Measurements from ENCODE around the gene CYLD.
A peak's percentile ranks its signal among the peaks of the same experiment; 100 is the strongest.

CYLD gene

DNA sequence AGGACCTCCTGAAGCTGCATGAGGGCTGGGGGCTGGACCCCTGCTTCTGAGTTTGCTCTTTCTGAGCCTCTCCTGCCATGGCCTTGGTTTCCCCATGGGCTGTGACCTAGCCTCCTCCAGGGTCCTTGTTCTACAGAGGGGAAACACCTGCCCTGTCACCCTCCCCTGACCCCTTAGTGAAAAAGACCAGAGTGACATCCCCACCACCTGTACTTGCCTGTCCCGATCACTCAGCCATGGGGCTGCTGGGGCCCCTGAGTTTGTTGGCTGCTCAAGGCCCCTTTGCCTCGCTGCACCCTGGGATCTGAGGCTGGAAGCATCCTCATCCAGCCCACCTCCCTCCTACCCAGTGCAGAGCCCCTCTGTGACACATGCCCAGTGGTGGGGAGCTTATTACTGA is 47.7 kb upstream of the CYLD start (continued):
- TF ChIP-seq BCL11B (tag by site-specific recombination; IDR thresholded peaks at IDR 0.05; ENCODE audit: low read depth) = no peak
- no peak for TF ChIP-seq ZFP41 (tag by site-specific recombination; IDR thresholded peaks at IDR 0.05; ENCODE audit: borderline replicate concordance)
- no peak for TF ChIP-seq ZNF707 (tag by site-specific recombination; IDR thresholded peaks at IDR 0.05)
- TF ChIP-seq GFI1B (tag by site-specific recombination; IDR thresholded peaks at IDR 0.05) = no peak
- no peak for TF ChIP-seq ZNF621 (tag by site-specific recombination; IDR thresholded peaks at IDR 0.05)

DNA sequence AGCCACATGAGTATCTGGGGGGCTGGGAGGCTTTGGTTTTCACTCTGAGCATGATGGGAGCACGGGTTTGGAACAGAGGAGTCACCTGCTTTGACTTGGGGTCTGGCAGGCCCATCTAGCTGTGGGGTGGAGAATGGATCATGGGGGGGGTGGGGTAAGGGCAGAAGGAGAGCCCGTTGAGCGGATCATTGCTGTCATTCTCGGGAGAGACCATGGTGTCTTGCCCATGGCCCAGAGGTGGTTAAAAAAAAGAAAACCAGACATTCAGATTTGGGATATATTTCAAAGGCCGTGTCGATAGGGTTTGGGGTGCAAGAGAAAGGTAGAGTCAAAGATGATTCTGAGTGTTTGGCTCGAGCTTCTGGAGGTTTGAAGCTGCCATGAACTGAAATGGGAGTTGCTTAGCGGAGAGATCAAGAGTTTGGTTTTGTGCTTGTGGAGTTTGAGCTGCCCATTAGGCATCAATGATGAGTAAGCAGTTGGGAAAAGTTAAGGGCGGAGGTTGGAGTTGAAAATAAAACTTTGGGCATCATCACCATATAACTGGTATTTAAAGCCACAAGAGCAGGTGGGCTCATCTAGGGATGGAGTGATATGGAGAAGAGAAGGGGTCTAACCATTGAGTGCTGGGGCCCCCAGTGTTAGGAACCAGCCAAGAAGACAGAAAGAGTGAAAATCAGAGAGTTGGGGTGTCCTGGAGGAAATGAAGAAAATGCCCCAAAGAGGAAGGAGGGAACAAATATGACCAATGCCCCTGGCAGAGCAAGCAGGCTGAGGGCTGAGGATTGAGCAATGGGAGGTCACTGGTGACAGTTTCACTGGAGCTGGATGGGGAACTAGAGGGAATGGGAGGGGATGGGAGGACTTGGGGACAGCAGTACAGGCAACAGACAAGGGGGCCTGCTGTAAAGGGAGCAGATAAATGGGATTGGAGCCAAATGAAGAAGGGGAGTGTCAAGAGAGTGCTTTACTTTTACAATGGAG is 46.6 kb upstream of the CYLD start:
- POLR2A ChIA-PET = no interaction called here
- Histone ChIP-seq H3K9me3 (ENCODE audit: control insufficient read depth, insufficient read depth, low read depth, low read length) (no peaks in the 10 kb centered on the region), H3K4me1 (ENCODE audit: control insufficient read depth, insufficient read depth, low read length) (no peaks in the 10 kb centered on the region), H3K27ac (ENCODE audit: extremely low read depth, low read depth, low read length) (no peak overlapping the region), H3K4me3 (ENCODE audit: low read depth, low read length) (no peak overlapping the region), H3K36me3 (ENCODE audit: control insufficient read depth in 2 of 2, insufficient read depth in 1 of 2, low read length in 2 of 2) (no peaks in the 10 kb centered on the region)
- CTCF ChIA-PET = interaction anchor here (0.6 to 1.2 kb wide), 2 partner anchors 30 to 341 kb away, joined by 3 to 4 read pairs; no protein-coding TSS in a partner anchor
- TF ChIP-seq ZNF416 (tag by site-specific recombination; IDR thresholded peaks at IDR 0.05) (no peak), ZNF341 (tag by site-specific recombination; IDR thresholded peaks at IDR 0.05; ENCODE audit: low read depth) (no peak)
- TF ChIP-seq, protein P1, sequence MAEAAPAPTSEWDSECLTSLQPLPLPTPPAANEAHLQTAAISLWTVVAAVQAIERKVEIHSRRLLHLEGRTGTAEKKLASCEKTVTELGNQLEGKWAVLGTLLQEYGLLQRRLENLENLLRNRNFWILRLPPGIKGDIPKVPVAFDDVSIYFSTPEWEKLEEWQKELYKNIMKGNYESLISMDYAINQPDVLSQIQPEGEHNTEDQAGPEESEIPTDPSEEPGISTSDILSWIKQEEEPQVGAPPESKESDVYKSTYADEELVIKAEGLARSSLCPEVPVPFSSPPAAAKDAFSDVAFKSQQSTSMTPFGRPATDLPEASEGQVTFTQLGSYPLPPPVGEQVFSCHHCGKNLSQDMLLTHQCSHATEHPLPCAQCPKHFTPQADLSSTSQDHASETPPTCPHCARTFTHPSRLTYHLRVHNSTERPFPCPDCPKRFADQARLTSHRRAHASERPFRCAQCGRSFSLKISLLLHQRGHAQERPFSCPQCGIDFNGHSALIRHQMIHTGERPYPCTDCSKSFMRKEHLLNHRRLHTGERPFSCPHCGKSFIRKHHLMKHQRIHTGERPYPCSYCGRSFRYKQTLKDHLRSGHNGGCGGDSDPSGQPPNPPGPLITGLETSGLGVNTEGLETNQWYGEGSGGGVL (tag by site-specific recombination; IDR thresholded peaks at IDR 0.05) = peak; percentile 56; the same call in 1 of the 2 replicates

DNA sequence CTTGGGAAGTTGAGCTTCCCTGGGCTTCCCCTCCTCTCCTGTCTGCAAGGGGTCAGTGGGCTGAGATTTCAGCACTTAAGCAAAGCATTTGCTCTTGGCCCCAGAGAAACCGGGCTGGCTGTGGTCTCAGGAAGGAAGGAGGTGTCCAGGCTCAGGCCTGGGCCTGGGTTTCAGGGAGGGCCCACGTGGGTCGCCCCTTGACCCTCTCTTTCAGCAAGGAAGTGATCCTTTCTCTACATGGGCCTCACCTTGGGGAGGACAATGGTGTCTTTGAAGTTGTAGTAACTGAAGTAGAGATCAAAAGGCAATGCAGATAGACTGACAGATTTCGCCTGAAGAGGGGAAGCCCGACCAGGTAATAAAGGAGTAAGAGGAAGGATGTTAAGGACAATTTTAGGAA is 45.8 kb upstream of the CYLD start:
- Histone ChIP-seq H3K4me1 (ENCODE audit: control insufficient read depth, insufficient read depth, low read length) (no peaks in the 10 kb centered on the region), H3K36me3 (ENCODE audit: control insufficient read depth in 2 of 2, insufficient read depth in 1 of 2, low read length in 2 of 2) (no peaks in the 10 kb centered on the region), H3K9me3 (ENCODE audit: control insufficient read depth, insufficient read depth, low read depth, low read length) (no peaks in the 10 kb centered on the region), H3K4me3 (ENCODE audit: low read depth, low read length) (no peak overlapping the region), H3K27ac (ENCODE audit: extremely low read depth, low read depth, low read length) (no peak overlapping the region)
- ChIA-PET POLR2A (no interaction called here), CTCF (interaction anchor here (0.6 kb wide), 1 partner anchor 365 kb away, joined by 3 read pairs; no protein-coding TSS in a partner anchor)
- no peak for TF ChIP-seq HOXA7 (CRISPR knock-in tag; IDR thresholded peaks at IDR 0.05; ENCODE audit: borderline replicate concordance)
- TF ChIP-seq ZNF830 (tag by site-specific recombination; IDR thresholded peaks at IDR 0.05; ENCODE audit: low read depth) = no peak
- TF ChIP-seq ZSCAN16 (tag by site-specific recombination; IDR thresholded peaks at IDR 0.05) = no peak
- TF ChIP-seq ZNF174 (tag by site-specific recombination; IDR thresholded peaks at IDR 0.05) = no peak
- TF ChIP-seq ZNF510 (tag by site-specific recombination; IDR thresholded peaks at IDR 0.05; ENCODE audit: insufficient replicate concordance) = no peak
- TF ChIP-seq, protein P2, sequence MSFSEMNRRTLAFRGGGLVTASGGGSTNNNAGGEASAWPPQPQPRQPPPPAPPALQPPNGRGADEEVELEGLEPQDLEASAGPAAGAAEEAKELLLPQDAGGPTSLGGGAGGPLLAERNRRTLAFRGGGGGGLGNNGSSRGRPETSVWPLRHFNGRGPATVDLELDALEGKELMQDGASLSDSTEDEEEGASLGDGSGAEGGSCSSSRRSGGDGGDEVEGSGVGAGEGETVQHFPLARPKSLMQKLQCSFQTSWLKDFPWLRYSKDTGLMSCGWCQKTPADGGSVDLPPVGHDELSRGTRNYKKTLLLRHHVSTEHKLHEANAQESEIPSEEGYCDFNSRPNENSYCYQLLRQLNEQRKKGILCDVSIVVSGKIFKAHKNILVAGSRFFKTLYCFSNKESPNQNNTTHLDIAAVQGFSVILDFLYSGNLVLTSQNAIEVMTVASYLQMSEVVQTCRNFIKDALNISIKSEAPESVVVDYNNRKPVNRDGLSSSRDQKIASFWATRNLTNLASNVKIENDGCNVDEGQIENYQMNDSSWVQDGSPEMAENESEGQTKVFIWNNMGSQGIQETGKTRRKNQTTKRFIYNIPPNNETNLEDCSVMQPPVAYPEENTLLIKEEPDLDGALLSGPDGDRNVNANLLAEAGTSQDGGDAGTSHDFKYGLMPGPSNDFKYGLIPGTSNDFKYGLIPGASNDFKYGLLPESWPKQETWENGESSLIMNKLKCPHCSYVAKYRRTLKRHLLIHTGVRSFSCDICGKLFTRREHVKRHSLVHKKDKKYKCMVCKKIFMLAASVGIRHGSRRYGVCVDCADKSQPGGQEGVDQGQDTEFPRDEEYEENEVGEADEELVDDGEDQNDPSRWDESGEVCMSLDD (tag by site-specific recombination; IDR thresholded peaks at IDR 0.05) = no peak
- no peak for TF ChIP-seq ZNF23 (tag by site-specific recombination; IDR thresholded peaks at IDR 0.05; ENCODE audit: borderline replicate concordance)
- TF ChIP-seq SP2 (tag by site-specific recombination; IDR thresholded peaks at IDR 0.05) = no peak
- TF ChIP-seq, protein P3, sequence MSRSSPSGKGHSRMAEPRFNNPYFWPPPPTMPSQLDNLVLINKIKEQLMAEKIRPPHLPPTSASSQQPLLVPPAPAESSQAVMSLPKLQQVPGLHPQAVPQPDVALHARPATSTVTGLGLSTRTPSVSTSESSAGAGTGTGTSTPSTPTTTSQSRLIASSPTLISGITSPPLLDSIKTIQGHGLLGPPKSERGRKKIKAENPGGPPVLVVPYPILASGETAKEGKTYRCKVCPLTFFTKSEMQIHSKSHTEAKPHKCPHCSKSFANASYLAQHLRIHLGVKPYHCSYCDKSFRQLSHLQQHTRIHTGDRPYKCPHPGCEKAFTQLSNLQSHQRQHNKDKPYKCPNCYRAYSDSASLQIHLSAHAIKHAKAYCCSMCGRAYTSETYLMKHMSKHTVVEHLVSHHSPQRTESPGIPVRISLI (tag by site-specific recombination; IDR thresholded peaks at IDR 0.05) = no peak
- TF ChIP-seq, protein P4, sequence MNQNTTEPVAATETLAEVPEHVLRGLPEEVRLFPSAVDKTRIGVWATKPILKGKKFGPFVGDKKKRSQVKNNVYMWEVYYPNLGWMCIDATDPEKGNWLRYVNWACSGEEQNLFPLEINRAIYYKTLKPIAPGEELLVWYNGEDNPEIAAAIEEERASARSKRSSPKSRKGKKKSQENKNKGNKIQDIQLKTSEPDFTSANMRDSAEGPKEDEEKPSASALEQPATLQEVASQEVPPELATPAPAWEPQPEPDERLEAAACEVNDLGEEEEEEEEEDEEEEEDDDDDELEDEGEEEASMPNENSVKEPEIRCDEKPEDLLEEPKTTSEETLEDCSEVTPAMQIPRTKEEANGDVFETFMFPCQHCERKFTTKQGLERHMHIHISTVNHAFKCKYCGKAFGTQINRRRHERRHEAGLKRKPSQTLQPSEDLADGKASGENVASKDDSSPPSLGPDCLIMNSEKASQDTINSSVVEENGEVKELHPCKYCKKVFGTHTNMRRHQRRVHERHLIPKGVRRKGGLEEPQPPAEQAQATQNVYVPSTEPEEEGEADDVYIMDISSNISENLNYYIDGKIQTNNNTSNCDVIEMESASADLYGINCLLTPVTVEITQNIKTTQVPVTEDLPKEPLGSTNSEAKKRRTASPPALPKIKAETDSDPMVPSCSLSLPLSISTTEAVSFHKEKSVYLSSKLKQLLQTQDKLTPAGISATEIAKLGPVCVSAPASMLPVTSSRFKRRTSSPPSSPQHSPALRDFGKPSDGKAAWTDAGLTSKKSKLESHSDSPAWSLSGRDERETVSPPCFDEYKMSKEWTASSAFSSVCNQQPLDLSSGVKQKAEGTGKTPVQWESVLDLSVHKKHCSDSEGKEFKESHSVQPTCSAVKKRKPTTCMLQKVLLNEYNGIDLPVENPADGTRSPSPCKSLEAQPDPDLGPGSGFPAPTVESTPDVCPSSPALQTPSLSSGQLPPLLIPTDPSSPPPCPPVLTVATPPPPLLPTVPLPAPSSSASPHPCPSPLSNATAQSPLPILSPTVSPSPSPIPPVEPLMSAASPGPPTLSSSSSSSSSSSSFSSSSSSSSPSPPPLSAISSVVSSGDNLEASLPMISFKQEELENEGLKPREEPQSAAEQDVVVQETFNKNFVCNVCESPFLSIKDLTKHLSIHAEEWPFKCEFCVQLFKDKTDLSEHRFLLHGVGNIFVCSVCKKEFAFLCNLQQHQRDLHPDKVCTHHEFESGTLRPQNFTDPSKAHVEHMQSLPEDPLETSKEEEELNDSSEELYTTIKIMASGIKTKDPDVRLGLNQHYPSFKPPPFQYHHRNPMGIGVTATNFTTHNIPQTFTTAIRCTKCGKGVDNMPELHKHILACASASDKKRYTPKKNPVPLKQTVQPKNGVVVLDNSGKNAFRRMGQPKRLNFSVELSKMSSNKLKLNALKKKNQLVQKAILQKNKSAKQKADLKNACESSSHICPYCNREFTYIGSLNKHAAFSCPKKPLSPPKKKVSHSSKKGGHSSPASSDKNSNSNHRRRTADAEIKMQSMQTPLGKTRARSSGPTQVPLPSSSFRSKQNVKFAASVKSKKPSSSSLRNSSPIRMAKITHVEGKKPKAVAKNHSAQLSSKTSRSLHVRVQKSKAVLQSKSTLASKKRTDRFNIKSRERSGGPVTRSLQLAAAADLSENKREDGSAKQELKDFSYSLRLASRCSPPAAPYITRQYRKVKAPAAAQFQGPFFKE (tag by site-specific recombination; IDR thresholded peaks at IDR 0.05; ENCODE audit: borderline replicate concordance) = no peak
- TF ChIP-seq ZNF76 (tag by site-specific recombination; IDR thresholded peaks at IDR 0.05; ENCODE audit: borderline replicate concordance, low read depth) = no peak
- TF ChIP-seq ZNF266 (tag by site-specific recombination; IDR thresholded peaks at IDR 0.05; ENCODE audit: low read depth) = no peak

All from HEK293 (cell line).